Mucosa of gallbladder (tissue), 1 donor: ENCODE data around the gene ULK4. TPM values are rescaled to one million over a fixed set of nuclear protein-coding genes. Genes with fewer than 3 reads are reported as not detected.
"Not testable (repeated sequence)": the region's sequence is repeated elsewhere in the genome, so short reads cannot be mapped to it uniquely, and the experiment has no call there.

Experiments
- DNase-seq: peaks from one replicate; pipeline ENCODE4 v3.0.0-alpha.2; 2020; ENCODE audit warnings: low spot score
- total RNA-seq: library from RNA; stranded (reverse); gene quantifications from one replicate; pipeline ENCODE4 v1.2.1, GENCODE V29; 2021
- donor health status: DM: no; HTN: no; CAD: no.

The ULK4 gene
- total RNA-seq, 1 donor from 2014 or later, result 9.8 TPM

DNA sequence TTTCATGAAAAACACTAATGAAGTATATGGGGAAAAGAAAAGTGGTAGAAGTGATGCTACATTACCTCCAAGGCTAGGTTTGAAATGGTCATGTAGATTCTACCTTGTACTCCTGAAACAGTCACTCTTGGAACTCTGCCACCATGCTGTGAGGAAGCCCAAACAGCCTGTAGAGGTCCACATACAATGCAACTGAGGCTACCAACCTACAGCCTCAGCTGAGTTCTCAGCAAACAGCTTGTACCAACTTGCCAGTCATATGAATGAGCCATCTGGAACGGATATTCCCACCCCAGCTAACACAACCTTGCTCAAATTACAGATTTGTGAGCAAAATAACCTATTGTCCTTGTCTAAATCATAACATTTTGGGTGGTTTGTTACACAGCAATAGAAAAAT lies 193.5 kb downstream of the ULK4 start:
- no peak for DNase-seq

GRCh38 chr3:41762867-41763266 lies 199.0 kb downstream of the ULK4 start:
- not testable (repeated sequence) for DNase-seq

GRCh38 chr3:41753651-41754050 lies 208.3 kb downstream of the ULK4 start:
- no peak for DNase-seq

GRCh38 chr3:41751597-41751996 lies 210.3 kb downstream of the ULK4 start:
- DNase-seq, result no peak

DNA sequence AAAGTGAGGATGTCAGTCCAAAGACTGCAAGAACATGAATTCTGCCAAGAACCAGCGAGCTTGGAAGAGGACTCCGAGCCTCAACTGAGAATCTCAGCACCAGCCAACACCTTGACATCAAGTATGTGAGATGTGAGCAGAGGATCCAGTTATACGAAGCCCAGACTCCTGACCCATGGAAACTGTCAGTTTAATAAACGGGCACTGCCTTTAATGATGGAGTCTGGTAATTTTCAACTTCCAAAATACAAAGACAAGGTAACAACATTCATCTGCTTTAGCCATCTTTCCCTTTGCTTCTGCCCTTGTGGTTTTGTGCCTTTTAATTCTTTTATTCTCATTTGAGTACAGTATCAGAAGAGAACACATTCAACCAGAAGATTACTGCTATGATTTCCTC lies 211.9 kb downstream of the ULK4 start:
- no peak for DNase-seq

GRCh38 chr3:41746215-41746614 lies 215.7 kb downstream of the ULK4 start:
- DNase-seq, result no peak

DNA sequence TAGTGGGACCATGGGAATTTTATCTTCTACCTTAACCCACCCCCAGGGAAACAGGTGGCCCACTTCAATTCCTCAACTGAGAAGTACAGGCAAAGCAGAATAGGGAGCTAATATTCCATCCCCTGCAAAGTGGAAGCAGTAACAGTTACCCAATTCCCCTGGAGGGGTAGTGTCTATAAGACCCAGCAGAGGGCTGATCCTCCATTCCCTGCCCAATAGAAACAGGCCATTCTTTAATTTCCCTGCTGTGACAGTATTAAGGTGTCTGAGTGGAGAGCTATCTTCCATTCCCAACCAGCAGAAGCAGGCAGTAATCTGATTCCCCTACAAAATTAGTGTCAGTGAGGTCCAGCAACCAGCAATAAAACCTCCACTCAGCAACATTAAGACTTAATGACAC lies 219.8 kb downstream of the ULK4 start:
- no peak for DNase-seq

- no peak for DNase-seq
These were observed 221.5 kb downstream of the ULK4 start for GRCh38 chr3:41740374-41740886.

DNA sequence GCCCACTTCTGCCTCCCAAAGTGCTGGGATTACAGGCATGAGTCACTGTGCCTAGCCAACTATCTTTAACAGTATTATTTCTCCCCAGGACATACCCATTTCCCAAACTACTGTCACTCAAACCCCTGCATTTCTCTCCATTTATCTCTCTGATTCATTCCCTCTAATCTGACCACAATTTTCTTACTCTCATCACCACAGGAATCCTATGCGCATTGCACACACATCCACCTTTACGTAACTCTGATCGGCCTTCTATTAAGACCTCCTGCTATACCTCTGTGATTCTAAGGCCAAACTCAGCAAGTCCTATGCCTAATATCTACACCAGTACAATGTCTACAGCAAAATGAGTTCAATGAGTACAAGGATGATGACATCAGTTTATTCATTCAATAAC lies 235.0 kb downstream of the ULK4 start:
- no peak for DNase-seq

DNA sequence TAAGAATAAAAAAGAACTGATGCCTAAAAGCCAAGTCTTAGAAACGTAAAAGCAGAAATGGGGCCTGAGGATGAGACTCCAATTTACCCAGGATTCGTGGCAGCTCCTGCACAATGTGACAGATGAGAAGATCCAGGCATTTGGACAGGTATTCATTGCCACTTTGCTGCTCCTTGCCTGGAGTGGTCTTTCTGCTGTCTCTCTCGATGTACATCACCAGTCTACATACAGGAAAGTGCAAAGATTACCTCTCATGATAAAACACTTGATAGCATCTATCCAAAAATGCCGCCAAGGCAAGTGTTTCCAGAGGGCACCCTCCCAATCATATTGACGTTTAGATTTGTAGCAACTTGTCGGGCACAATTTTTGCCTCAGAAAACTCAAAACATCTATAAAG lies 244.3 kb downstream of the ULK4 start:
- DNase-seq, result no peak

DNA sequence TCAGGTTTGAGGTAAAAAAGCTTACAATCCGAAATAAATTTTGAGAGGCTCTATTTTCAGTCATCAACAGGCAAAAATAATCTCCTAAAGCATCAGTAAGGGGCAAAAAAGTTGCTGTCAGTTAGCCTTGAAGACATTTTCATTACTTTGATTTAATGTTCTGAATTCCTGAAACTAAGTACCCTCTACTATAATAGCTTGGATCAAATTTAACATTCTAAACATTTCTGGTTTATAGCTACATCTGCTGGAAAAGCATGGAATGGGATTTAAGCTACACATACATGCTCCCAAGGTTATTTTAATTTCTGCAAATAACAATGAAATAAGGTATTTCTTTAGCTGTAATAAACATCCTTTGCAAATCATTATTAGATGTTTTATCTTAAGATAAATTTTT lies 245.4 kb downstream of the ULK4 start:
- DNase-seq, result no peak

GRCh38 chr3:41715376-41715775 lies 246.5 kb downstream of the ULK4 start:
- DNase-seq, result no peak

GRCh38 chr3:41711651-41712050 lies 250.3 kb downstream of the ULK4 start:
- no peak for DNase-seq

DNA sequence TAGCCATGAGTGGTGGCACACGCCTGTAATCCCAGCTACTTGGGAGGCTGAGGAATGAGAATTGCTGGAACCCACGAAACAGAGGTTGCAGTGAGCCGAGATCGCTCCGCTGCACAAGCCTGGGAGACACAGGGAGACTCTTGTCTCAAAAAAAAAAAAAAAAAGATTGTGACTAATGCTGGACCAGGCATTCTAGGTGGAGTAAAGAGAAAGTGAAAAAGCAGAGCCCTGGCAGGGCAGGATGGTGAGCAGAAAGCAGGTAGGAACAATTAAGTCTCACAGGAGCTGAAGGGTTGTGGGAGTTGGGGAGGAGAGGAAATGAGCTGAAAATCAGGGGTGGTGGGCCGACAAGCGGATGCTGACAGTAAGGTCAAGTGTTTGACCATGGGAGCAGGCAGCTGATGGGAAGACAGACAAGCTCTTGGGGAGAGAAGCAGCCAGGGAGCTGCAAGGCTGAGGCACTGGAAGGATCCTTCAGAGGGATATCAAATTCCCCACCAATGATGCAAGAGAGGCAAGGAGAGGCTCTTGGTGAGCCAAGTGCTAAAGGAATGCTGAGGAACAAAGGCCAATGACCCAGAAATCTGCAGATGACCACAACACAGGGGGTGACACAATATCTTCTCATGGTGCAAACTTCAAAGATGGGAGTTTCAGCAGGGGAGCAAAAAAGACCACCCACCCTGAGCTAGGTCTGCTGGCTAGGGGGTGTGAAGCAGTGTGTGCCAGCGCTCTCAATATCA lies 251.1 kb downstream of the ULK4 start:
- no peak for DNase-seq

- not testable (repeated sequence) for DNase-seq
These were observed 252.7 kb downstream of the ULK4 start for GRCh38 chr3:41709213-41709612.

DNA sequence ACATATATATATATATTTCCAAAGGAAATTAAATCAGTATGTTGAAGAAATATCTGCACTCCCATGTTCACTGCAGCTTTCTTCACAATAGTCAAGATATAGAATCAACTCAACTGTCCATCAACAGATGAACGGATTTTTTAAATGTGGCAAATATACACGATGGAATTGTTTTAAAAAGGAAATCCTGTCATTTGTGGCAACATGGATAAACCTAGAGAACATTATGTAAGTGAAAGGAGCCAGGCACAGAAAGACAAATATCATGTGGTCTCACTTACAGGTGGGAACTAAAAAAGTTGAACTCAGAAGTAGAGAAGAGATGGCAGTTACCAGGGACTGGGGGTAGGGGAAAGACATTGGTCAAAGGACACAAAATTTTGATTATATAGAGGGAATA lies 253.7 kb downstream of the ULK4 start:
- no peak for DNase-seq

DNA sequence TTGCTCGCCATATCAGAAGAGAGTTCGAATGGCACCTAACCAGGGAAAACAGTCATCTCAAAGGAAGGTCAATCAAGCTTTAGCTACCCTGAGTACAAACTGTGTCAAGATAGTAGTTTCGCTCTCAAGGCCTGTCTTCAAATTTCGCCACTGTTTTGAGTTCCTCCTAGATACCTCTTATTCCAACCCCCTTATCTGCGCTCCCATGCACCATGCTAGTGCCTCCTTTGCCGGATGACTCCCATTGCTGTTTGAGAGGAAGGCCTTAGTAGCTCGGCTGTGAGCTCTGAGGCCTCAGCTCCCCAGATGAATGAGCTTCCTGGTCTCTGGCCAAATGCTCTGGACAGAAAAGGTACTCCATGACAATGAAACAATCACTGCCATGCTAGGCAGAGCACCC lies 256.0 kb downstream of the ULK4 start:
- no peak for DNase-seq

DNA sequence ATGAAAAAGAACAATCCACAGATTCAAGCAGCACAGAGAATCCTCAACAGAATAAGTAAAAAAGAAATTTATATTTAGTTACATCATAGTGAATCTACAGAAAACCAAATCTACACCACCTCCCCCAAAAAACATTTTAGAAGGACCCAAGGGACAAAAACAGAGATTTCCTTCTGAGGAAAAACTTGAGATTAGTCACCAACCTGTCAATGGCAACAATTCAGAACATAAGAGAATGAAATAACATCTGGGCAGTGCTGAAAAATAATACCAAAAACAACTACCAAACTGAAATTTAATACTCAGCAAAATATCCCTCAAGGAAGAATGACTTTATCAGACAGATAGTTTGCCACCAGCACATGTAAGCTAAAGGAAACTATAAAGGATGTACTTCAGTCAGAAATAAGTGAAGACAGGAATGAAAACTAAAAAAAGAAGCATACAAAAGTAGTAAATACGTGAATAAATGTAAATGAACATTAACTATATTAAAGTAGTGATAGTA lies 260.7 kb downstream of the ULK4 start:
- DNase-seq, result no peak

GRCh38 chr3:41700155-41700554 lies 261.7 kb downstream of the ULK4 start:
- DNase-seq, result no peak

- DNase-seq, result no peak
These were observed 263.0 kb downstream of the ULK4 start for GRCh38 chr3:41698898-41699297.

DNA sequence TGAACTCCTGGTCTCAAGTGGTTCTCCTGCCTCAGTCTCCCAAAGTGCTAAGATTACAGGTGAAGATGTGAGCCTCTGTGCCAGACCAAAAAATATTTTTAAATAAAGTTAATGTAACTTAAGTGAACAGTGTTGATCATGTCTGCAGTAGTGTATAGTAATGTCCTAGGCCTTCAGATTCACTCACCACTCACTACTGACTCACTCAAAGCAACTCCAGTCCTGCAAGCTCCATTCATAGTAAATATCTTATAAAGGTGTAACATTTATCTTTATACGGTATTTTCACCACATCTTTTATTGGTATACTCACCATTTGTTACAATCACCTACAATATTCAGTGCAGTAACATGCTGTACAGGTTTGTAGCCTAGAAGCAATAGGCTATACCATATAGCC lies 264.2 kb downstream of the ULK4 start:
- no peak for DNase-seq

GRCh38 chr3:41695806-41696205 lies 266.1 kb downstream of the ULK4 start:
- not testable (repeated sequence) for DNase-seq

GRCh38 chr3:41693799-41694198 lies 268.1 kb downstream of the ULK4 start:
- no peak for DNase-seq
